OCI-M1 (cell line): Measurements from ENCODE around the gene CRLF1.

ENCODE experiments used
- DNase-seq: peaks from one replicate; lab custom pipeline; 2025; lab: John Stamatoyannopoulos, UW

CRLF1 gene

GRCh38 chr19:18636183-18636968 lies 29.8 kb upstream of the CRLF1 start:
- peak; percentile 98 for DNase-seq

- DNase-seq = no peak
These were observed 29.2 kb upstream of the CRLF1 start for GRCh38 chr19:18635831-18636182.

GRCh38 chr19:18634612-18635297 lies 28.2 kb upstream of the CRLF1 start:
- DNase-seq = no peak

- no peak for DNase-seq
These were observed 26.7 kb upstream of the CRLF1 start for GRCh38 chr19:18633321-18633720.

GRCh38 chr19:18629166-18630088 lies 22.8 kb upstream of the CRLF1 start:
- no peak for DNase-seq

- no peak for DNase-seq
These were observed 20.3 kb upstream of the CRLF1 start for GRCh38 chr19:18626906-18627305.

- DNase-seq = no peak
These were observed 14.3 kb upstream of the CRLF1 start for GRCh38 chr19:18620902-18621301.

- DNase-seq = no peak
These were observed 13.7 kb upstream of the CRLF1 start for GRCh38 chr19:18620311-18620710.

GRCh38 chr19:18618236-18618635 lies 11.6 kb upstream of the CRLF1 start:
- no peak for DNase-seq

GRCh38 chr19:18617562-18617961 lies 11.0 kb upstream of the CRLF1 start:
- no peak for DNase-seq

GRCh38 chr19:18616023-18616422 lies 9.4 kb upstream of the CRLF1 start:
- DNase-seq = no peak

- no peak for DNase-seq
These were observed 7.1 kb upstream of the CRLF1 start for GRCh38 chr19:18613589-18614234.

GRCh38 chr19:18612772-18613588 lies 6.4 kb upstream of the CRLF1 start, which contains the start of gene TMEM59L:
TSS of gene TMEM59L (plus strand) at chr19:18612870. CDS start at chr19:18612959, 89 bp downstream.
- DNase-seq = no peak

- no peak for DNase-seq
These were observed 5.6 kb upstream of the CRLF1 start for GRCh38 chr19:18612051-18612771.

GRCh38 chr19:18611327-18612050 lies 4.9 kb upstream of the CRLF1 start:
- DNase-seq = no peak

- no peak for DNase-seq
These were observed 4.1 kb upstream of the CRLF1 start for GRCh38 chr19:18610556-18611326.

- DNase-seq = no peak
These were observed 3.6 kb upstream of the CRLF1 start for GRCh38 chr19:18610245-18610555.

- no peak for DNase-seq
These were observed 3.1 kb upstream of the CRLF1 start for GRCh38 chr19:18609717-18610051.
